Esophagus muscularis mucosa (tissue), 4 donors: ENCODE data around the gene TOX2. TPM values are rescaled to one million over a fixed set of nuclear protein-coding genes. Genes with fewer than 3 reads are reported as not detected.

Source experiments
- DNase-seq: peaks from one replicate; pipeline ENCODE4 v3.0.0-alpha.2; 2017; ENCODE audit errors: extremely low spot score
- H3K27ac ChIP-seq, 4 donors: fragments of 200-600 bp; sonication (generic); replicated peaks in 1 of 4; 1 replicate in 3 of 4; 2 replicates in 1 of 4; pipeline ENCODE4 v1.5.1; 2016 to 2019; ENCODE audit warnings: mild to moderate bottlenecking in 1 of 4
- H3K27me3 ChIP-seq, 4 donors: fragments of 200-600 bp; sonication (generic); one replicate each; pipeline versions ENCODE4 v1.5.1 to v1.6.0; 2016 to 2019
- H3K36me3 ChIP-seq, 4 donors: fragments of 200-600 bp; sonication (generic); one replicate each; pipeline ENCODE4 v1.5.1; 2016 to 2019
- H3K4me1 ChIP-seq, 4 donors: fragments of 200-600 bp; sonication (generic); one replicate each; pipeline ENCODE4 v1.5.1; 2016 to 2019
- H3K4me3 ChIP-seq, 4 donors: fragments of 200-600 bp; sonication (generic); 1 replicate in 2 of 4; 2 replicates in 2 of 4; pipeline ENCODE4 v1.5.1; 2016 to 2019; ENCODE audit warnings: mild to moderate bottlenecking in 4 of 4, moderate library complexity in 1 of 4
- H3K9me3 ChIP-seq, 4 donors: fragments of 200-600 bp; sonication (generic); 1 replicate in 3 of 4; 2 replicates in 1 of 4; pipeline ENCODE4 v1.5.1; 2016 to 2019
- CTCF ChIP-seq, 3 experiments: fragments of 200-600 bp in 2 of 3; fragments of 450-650 bp in 1 of 3; sonication (generic) in 2 of 3; IDR thresholded peaks; one replicate each; pipeline ENCODE4 v1.5.1; 2017 to 2019; ENCODE audit warnings: antibody characterized with exemption in 3 of 3, mild to moderate bottlenecking in 2 of 3, moderate library complexity in 1 of 3
- EP300 ChIP-seq: sonication (generic); formaldehyde crosslinking; IDR thresholded peaks from one replicate; pipeline ENCODE4 v1.6.1; 2017; ENCODE audit warnings: antibody characterized with exemption
- POLR2A ChIP-seq: fragments of 450-650 bp; IDR thresholded peaks from one replicate; pipeline ENCODE4 v1.6.1; 2017; ENCODE audit warnings: antibody characterized with exemption, moderate library complexity, mild to moderate bottlenecking, low read depth
- POLR2AphosphoS5 ChIP-seq, 2 donors: sonication (generic); formaldehyde crosslinking; IDR thresholded peaks; one replicate each; pipeline ENCODE4 v1.6.1; 2017; ENCODE audit warnings: antibody characterized with exemption in 2 of 2
- WGBS: methylation state at CpG from one replicate; pipeline ENCODE4 v1.1.5; 2018; 5-methylcytosine and 5-hydroxymethylcytosine counted together
- intact Hi-C: fragments of 100-400 bp; cut with DNase I; formaldehyde crosslinking; loops from one replicate; pipeline ENCODE4 v1.15.1; 2023
- total RNA-seq, 4 donors: library from RNA; depleted of rRNA; stranded (reverse); fragments of >200 nt; gene quantifications; one replicate each; pipeline versions ENCODE4 v1.1.0 to v1.2.1, GENCODE V29; 2016

TOX2 gene
- total RNA-seq, 4 donors from 2014 or later, result 19.4 to 39.5 (median 32.8) TPM

GRCh38 chr20:44018259-44018941 lies 103.7 kb downstream of the TOX2 start:
- Histone ChIP-seq H3K27ac (peak overlapping the region; percentile 64 to 89 (median 77)), H3K4me3 (peak overlapping the region in 3 of 4 donors; percentile 12 to 29 (median 26)), H3K36me3 (no peaks in the 10 kb centered on the region), H3K9me3 (no peaks in the 10 kb centered on the region), H3K27me3 (no peaks in the 10 kb centered on the region), H3K4me1 (peaks cover 3 to 65% (median 64%) of the 10 kb centered on the region in 4 donors)
- no peak for TF ChIP-seq POLR2A
- no peak for TF ChIP-seq CTCF (IDR thresholded peaks at IDR 0.05)
- TF ChIP-seq POLR2AphosphoS5 (IDR thresholded peaks at IDR 0.05), result peak; percentile 64 to 83
- intact Hi-C loops, result loop anchor here (10.0 kb wide), 1 partner anchor 196 kb away; the partner anchor contains the start of gene OSER1
- DNase-seq, result no peak
- 38% methylated on average over 15 of the region's 15 CpGs for WGBS

GRCh38 chr20:44018942-44019637 lies 104.4 kb downstream of the TOX2 start:
- Histone ChIP-seq H3K36me3 (no peaks in the 10 kb centered on the region), H3K27ac (peak overlapping the region; percentile 64 to 89 (median 77)), H3K27me3 (no peaks in the 10 kb centered on the region), H3K4me3 (peak overlapping the region in 1 of 4 donors; percentile 12), H3K9me3 (no peaks in the 10 kb centered on the region), H3K4me1 (peaks cover 3 to 64% (median 63%) of the 10 kb centered on the region in 4 donors)
- WGBS, result 60% methylated on average over 2 of the region's 2 CpGs
- DNase-seq, result no peak
- intact Hi-C loops, result loop anchor here (10.0 kb wide), 1 partner anchor 196 kb away; the partner anchor contains the start of gene OSER1
- no peak for TF ChIP-seq EP300
- no peak for TF ChIP-seq CTCF (IDR thresholded peaks at IDR 0.05)
- no peak for TF ChIP-seq POLR2A
- no peak for TF ChIP-seq POLR2AphosphoS5 (IDR thresholded peaks at IDR 0.05)

GRCh38 chr20:44019638-44020335 lies 105.1 kb downstream of the TOX2 start:
- H3K27me3 ChIP-seq, result no peaks in the 10 kb centered on the region
- H3K4me1 ChIP-seq, result peaks cover 3 to 57% (median 56%) of the 10 kb centered on the region in 4 donors
- no peak for DNase-seq
- peak overlapping the region; percentile 17 to 89 (median 74) for H3K27ac ChIP-seq
- H3K36me3 ChIP-seq, result no peaks in the 10 kb centered on the region
- no peak for TF ChIP-seq POLR2AphosphoS5 (IDR thresholded peaks at IDR 0.05)
- intact Hi-C loops, result loop anchor here (10.0 kb wide), 1 partner anchor 195 kb away; the partner anchor contains the start of gene OSER1
- no peaks in the 10 kb centered on the region for H3K9me3 ChIP-seq
- H3K4me3 ChIP-seq, result no peak overlapping the region
- WGBS, result 49% methylated on average over 11 of the region's 13 CpGs

- H3K27me3 ChIP-seq, result no peaks in the 10 kb centered on the region
- WGBS, result 75% methylated on average over 12 of the region's 12 CpGs
- TF ChIP-seq EP300, result no peak
- TF ChIP-seq POLR2AphosphoS5 (IDR thresholded peaks at IDR 0.05), result no peak
- no peak for TF ChIP-seq POLR2A
- no peak for TF ChIP-seq CTCF (IDR thresholded peaks at IDR 0.05)
- peak overlapping the region in 3 of 4 donors; percentile 20 to 89 (median 83) for H3K27ac ChIP-seq
- H3K4me1 ChIP-seq, result peaks cover 3 to 49% (median 48%) of the 10 kb centered on the region in 4 donors
- H3K4me3 ChIP-seq, result no peak overlapping the region
- H3K9me3 ChIP-seq, result no peaks in the 10 kb centered on the region
- intact Hi-C loops, result no loop called here
- no peak for DNase-seq
- H3K36me3 ChIP-seq, result no peaks in the 10 kb centered on the region
Observed at GRCh38 chr20:44020406-44021148, 105.9 kb downstream of the TOX2 start.
